ENCODE results near the gene TBC1D5.
"Not testable (repeated sequence)": the region's sequence is repeated elsewhere in the genome, so short reads cannot be mapped to it uniquely, and the experiment has no call there.

Gene TBC1D5

GRCh38 chr3:17138246-17139039 lies 604.0 kb downstream of the TBC1D5 start:
- DNase-seq (ENCODE audit: low read depth in 3 of 3) = no peak

GRCh38 chr3:17137321-17137826 lies 605.1 kb downstream of the TBC1D5 start:
- DNase-seq (ENCODE audit: low read depth in 3 of 3) = no peak

GRCh38 chr3:17136136-17136721 lies 606.2 kb downstream of the TBC1D5 start:
- no peak for DNase-seq (ENCODE audit: low read depth in 3 of 3)

GRCh38 chr3:17135696-17136095 lies 606.7 kb downstream of the TBC1D5 start:
- no peak for DNase-seq (ENCODE audit: low read depth in 3 of 3)

GRCh38 chr3:17133632-17134545 lies 608.5 kb downstream of the TBC1D5 start:
- DNase-seq (ENCODE audit: low read depth in 3 of 3) = no peak

- no peak for DNase-seq (ENCODE audit: low read depth in 3 of 3)
These were observed 609.9 kb downstream of the TBC1D5 start for GRCh38 chr3:17132286-17133115.

- DNase-seq (ENCODE audit: low read depth in 3 of 3) = no peak
These were observed 611.5 kb downstream of the TBC1D5 start for GRCh38 chr3:17130956-17131355.

- DNase-seq (ENCODE audit: low read depth in 3 of 3) = no peak
These were observed 612.9 kb downstream of the TBC1D5 start for GRCh38 chr3:17129556-17129955.

GRCh38 chr3:17128671-17129070 lies 613.8 kb downstream of the TBC1D5 start:
- DNase-seq (ENCODE audit: low read depth in 3 of 3) = not testable (repeated sequence)

- no peak for DNase-seq (ENCODE audit: low read depth in 3 of 3)
These were observed 616.5 kb downstream of the TBC1D5 start for GRCh38 chr3:17125738-17126442.

GRCh38 chr3:17122758-17123157 lies 619.7 kb downstream of the TBC1D5 start:
- no peak for DNase-seq (ENCODE audit: low read depth in 3 of 3)

- DNase-seq (ENCODE audit: low read depth in 3 of 3) = no peak
These were observed 621.1 kb downstream of the TBC1D5 start for GRCh38 chr3:17121336-17121735.

GRCh38 chr3:17120115-17120514 lies 622.3 kb downstream of the TBC1D5 start:
- no peak for DNase-seq (ENCODE audit: low read depth in 3 of 3)

- no peak for DNase-seq (ENCODE audit: low read depth in 3 of 3)
These were observed 623.0 kb downstream of the TBC1D5 start for GRCh38 chr3:17119201-17120072.

GRCh38 chr3:17118771-17119170 lies 623.7 kb downstream of the TBC1D5 start:
- DNase-seq (ENCODE audit: low read depth in 3 of 3) = no peak

GRCh38 chr3:17116007-17116600 lies 626.3 kb downstream of the TBC1D5 start:
- DNase-seq (ENCODE audit: low read depth in 3 of 3) = no peak

- no peak for DNase-seq (ENCODE audit: low read depth in 3 of 3)
These were observed 627.2 kb downstream of the TBC1D5 start for GRCh38 chr3:17115186-17115585.

GRCh38 chr3:17111586-17111985 lies 630.8 kb downstream of the TBC1D5 start:
- DNase-seq (ENCODE audit: low read depth in 3 of 3) = no peak
